Activated T-helper 9 cell treated with anti-CD3 and anti-CD28 coated beads, Interleukin-2, amount 50 U/mL, for 16 hours (primary cell): ENCODE results near the gene CD68.
"Not testable (repeated sequence)": the region's sequence is repeated elsewhere in the genome, so short reads cannot be mapped to it uniquely, and the experiment has no call there.

Experiments
- DNase-seq: peaks from one replicate; pipeline ENCODE4 v3.0.0-alpha.2; 2020; ENCODE audit warnings: low read depth

The CD68 gene

DNA sequence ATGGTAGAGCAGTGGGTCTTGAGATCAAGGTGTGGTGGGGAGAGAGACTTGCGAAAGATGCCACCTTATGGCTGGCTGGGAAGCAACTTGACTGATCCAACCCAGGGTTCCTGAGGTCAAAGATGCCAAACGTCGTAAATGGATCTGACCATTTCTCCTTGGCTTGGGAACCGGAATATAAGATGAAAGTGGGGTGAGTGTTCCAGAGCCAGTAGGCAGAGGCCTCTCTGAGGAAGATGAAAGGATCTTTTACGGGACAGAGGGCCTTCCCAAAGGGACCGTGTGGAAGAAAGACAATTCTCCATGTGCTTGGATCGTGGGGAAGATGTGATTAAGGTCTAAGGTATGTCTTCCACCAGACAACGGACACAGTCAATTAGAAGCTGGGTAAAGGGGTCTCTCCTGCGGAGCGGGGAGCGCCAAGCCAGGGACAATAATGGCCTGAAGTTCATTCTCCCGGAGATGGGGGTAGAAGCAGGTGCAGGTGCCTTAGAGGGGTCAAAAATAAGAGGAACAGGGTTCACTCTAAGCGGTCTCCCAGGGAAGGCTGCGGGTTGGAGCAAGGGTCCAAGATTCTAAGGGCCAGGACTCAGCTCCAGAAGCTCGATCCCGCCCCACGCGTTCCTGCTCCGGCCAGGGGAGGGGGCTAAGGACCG lies 34.5 kb downstream of the CD68 start:
- DNase-seq, result no peak

DNA sequence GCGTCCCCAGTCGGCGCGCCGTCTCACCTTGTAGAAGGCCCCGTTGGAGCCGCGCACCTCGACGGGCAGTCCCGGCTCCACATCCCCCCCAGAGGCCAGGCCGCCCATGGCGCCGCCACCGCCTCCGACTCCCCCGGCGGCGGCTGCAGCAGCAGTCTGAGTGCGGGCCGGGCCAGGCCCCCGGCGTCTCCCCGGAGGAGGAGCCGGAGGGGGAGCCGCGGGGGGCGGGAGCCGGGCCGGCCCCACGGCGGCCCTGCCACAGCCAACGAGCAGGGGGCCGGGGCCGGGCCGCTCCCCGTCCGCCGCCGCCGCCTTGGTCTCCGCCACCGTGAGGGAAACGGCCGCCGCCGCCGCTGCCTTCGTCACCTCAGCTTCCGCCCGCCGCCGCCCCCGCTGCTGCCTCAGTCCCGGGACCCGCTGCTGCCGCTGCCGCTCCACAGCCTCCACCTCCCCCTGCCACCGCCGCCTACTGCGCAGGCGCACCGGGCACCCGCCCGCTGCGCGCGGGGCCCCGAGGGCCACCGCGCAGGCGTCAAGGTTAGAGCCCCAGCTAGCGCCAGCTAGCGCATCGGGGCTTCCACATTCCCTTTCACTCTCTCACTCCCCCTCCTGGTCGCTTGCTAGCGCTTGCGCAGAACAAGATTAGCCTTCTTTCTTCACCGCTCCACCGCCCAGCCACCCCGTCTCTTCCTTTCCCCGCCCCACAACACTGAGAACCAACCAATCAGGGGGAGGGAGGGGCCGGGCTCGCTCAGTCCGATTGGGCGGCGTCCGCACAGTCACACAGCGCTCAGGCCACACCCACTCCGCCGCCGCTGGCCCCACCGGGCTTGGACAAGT lies 35.2 kb downstream of the CD68 start, which contains the start of gene FXR2:
Gene FXR2 (minus strand): TSS at position 473 of the 840 bp plus-strand sequence. CDS start 365 bp downstream, at position 108.
- DNase-seq, result peak; percentile 98

DNA sequence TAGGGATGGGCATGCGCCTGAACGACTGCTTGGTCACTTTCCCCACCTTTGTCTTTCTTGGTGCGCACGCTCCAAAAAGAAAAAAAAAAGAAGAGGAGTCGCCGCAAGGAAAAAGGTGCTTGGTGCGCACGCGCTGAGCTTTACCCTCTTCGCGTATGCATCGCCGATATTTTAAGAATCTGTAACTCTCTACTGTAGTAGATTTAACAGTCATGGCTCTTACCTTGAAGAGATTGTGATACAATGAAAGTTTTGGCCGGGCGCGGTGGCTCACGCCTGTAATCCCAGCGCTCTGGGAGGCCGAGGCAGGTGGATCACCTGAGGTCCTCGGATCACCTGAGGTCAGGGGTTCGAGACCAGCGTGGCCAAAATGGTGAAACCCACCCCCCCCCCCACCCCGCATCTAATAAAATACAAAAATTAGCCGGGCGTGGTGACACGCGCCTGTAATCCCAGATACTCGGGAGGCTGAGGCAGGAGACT lies 35.9 kb downstream of the CD68 start:
- DNase-seq, result no peak

DNA sequence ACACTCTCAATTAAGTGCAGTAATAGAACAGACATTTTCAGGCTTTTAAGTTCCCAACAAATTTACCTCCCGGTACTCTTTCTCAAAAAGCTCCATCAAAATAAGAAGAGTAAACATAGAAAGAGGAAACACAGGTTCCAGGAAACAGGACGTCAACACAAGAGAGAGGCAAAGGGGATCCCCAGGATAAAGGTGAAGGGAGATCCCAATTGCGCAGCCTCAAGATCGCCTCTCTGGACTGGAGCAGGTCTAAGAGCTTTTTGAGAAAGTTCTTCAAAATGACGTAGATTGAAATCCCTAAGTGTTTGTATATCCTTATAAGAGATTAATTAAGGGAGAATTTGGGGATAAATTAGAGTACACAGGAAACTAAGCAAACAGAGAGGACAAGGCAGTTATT lies 39.2 kb downstream of the CD68 start:
- DNase-seq, result no peak

DNA sequence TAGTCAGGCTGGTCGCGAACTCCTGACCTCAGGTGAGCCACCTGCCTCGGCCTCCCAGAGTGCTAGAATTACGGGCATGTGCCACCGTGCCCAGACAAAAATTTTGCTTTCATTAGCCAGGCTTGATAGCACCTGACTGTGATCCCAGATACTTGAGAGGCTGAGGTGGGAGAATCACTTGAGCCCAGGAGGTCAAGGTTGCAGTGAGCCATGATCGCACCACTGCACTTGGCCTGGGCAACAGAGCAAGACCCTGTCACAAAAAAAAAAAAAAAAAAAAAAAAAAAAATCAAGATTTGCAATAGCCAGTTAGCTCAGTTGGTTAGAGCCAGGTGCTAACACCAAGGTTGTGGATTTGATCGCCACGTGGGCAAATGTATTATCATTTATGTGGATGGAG lies 41.4 kb downstream of the CD68 start:
- no peak for DNase-seq

DNA sequence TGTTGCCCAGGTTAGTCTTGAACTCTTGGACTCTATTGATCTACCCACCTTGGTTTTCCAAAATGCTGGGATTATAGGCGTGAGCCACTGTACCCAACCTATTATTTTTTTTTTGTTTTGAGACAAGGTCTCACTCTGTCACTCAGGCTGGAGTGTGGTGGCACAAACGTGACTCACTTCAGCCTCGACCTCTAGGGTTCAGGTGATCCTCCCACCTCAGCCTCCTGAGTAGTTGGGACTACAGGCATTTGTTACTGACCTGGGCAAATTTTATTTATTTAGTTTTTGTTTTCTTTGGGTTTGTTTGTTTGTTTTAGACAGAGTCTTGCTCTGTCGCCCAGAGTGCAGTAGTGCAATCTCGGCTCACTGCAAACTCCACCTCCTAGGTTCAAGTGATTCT lies 44.2 kb downstream of the CD68 start:
- DNase-seq, result no peak

DNA sequence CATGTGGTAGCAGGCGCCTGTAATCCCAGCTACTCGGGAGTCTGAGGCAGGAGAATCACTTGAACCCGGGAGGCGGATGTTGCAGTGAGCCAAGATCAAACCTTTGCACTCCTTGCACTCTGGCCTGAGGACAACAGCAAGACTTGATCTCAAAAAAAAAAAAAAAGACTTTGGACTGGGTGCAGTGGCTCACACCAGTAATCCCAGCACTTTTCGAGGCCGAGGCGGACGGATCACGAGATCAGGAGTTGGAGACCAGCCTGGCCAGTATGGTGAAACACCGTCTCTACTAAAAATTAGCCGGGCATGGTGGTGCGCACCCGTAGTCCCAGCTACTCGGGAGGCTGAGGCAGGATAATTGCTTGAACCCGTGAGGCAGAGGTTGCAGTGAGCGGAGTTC lies 46.3 kb downstream of the CD68 start:
- not testable (repeated sequence) for DNase-seq

DNA sequence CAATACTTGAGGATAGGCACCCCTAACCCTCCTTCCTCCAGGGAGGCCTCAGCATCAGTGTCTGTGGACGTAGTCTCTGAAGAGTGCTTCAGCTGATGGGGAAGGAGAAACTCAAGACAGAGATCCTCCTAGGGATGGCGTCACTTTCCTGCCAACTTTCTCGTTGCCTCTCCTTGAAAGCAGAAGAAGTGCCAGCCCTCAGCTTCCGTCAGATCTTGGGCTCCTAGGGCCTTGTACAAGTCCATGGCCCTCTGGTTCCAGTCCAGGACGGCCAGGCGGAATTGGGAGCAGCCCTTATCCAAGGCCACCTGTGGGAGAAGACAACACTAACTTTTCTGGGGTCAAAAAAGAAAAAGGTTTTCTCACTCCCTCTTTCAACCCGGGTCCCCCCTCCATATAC lies 46.9 kb downstream of the CD68 start:
- DNase-seq, result no peak

DNA sequence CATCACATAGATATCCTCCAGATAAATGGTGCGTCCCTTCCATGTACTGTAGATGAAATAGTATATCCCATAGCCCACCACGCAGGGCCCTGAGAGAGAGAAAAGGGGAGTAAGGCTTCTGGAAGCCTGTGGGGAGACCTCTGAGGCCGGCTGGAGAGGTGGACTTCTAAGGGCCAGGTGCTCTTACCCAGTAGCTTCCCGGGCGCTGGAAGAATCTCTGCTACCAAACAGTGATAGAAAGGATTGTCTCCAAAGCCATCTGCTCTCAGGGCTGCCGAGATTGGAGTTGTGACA lies 47.5 kb downstream of the CD68 start:
- no peak for DNase-seq

DNA sequence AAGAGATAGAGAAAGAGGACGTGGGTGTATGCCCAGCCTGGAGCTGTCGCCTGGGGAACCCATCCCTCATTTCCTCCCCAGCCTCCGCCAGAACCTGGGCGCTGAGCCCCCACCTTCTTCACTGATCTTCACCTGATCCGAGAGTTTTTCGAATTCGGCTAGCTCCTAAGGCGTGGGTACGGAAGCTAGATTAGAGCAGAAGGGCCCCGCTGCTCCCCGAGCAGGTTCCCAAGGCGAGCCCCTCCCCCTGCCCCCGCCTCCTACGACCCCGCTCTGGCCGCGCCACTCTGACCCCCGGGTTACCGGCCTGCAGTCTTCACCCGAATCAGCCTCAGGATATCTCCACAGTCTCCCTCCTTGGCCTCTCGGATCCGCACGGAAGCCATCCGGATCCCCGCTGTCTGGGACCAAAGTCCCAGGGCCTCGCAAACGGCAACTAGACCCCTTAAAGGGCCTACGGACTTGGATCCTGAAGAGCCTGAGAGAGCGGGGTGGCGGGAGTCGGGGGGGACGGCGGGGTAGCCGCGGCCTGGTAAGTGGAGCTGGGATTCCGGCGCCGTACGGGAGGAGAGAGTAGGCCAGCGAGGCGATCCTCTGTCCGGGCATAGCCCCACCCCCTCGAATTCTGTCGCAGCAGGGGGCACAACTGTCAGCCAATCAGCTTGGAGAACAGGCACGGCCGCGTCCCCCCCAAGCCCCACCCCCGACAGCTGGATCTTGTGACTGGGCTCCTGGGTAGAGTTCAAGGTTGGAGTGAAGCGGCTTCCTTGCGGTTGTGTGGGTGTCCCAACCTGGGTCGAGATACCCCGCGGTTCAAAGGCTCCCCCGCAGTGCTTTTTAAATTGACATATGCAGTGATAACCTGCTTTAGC lies 48.0 kb downstream of the CD68 start, which contains the start of gene SAT2:
Gene SAT2 (minus strand): TSS at position 572 of the 872 bp plus-strand sequence. CDS start 186 bp downstream, at position 386.
- peak; percentile 76 for DNase-seq

DNA sequence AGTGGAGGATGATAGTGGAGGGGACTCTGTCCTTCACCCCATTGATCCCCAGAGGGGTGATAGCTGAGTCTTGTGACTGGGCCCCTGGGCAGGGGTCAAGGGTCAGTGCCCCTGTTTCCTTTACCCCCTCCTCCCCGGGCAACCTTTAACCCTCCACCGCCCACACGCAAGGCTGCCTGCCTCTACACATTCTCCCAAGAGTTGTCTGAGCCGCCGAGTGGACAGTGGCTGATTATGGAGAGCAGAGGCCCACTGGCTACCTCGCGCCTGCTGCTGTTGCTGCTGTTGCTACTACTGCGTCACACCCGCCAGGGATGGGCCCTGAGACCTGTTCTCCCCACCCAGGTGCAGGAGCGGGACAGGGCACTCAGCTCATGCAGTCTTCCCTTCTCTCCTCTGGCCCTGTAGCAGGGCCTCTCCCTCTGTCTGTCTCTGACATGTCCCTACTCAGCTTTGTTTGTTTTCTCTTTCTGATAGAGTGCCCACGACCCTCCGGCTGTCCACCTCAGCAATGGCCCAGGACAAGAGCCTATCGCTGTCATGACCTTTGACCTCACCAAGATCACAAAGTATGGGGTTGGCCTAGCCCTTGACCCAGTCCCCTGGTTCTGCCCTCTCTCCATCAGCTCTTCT lies 50.6 kb downstream of the CD68 start, which contains the start of gene SHBG:
Gene SHBG (plus strand): TSS at position 197 of the 633 bp plus-strand sequence. CDS start 38 bp downstream, at position 235.
- no peak for DNase-seq
